K562 (cell line): ENCODE data around the gene LRRC15. TPM values are rescaled to one million over a fixed set of nuclear protein-coding genes. Genes with fewer than 3 reads are reported as not detected.

Experiments used
- ATAC-seq: fragments of 200-7000 bp; cut with Tn5 transposase; 3 replicates; pipeline ENCODE4 v1.9.1; 2020; ENCODE audit warnings: moderate library complexity
- BruUV-seq: library from RNA; stranded (reverse); fragments of 400-500 nt; replicated peaks from 2 replicates; lab custom pipeline; 2021; lab: Mats Ljungman, UMichigan
- CTCF ChIA-PET: fragments of 300-600 bp; formaldehyde crosslinking; extraction: SDS; loops from one replicate; lab custom pipeline; 2021; ENCODE audit warnings: low intra/inter-chr PET ratio; lab: Yijun Ruan, JAX
- POLR2A ChIA-PET: fragments of 300-600, 350-650 bp; sonication (Branson Sonifier 250); formaldehyde crosslinking; extraction: SDS; loops from one replicate; lab custom pipeline; 2021; ENCODE audit warnings: antibody characterized with exemption, inconsistent platforms; lab: Yijun Ruan, JAX
- DNase-seq, 4 experiments: peaks; one replicate each; pipeline versions ENCODE4 v3.0.0 to v3.0.0-alpha.2; 2011 to 2018; ENCODE audit warnings: low spot score in 3 of 4, mixed read lengths in 3 of 4; ENCODE audit errors: extremely low read depth in 1 of 4
- FAIRE-seq: peaks from 2 replicates; lab custom pipeline; 2011; peaks lifted over from hg19 to GRCh38; lab: Jason Lieb, UNC
- H2AFZ ChIP-seq: 2 replicates; pipeline ENCODE4 v1.6.0; 2011; ENCODE audit warnings: low read depth, low read length, control low read depth, inconsistent platforms
- H3K27ac ChIP-seq: fragments of 200-600 bp; 3 replicates; pipeline ENCODE4 v1.8.0; 2011; ENCODE audit warnings: low read depth, mild to moderate bottlenecking, control low read depth, inconsistent platforms, low read length, moderate library complexity, mixed read lengths; ENCODE audit errors: extremely low read depth
- H3K27me3 ChIP-seq, 2 experiments: fragments of 300-600 bp in 1 of 2; 2 replicates in 1 of 2; 3 replicates in 1 of 2; pipeline versions ENCODE4 v1.6.0 to v1.8.0; 2011; ENCODE audit warnings: inconsistent platforms in 2 of 2, low read length in 2 of 2, mild to moderate bottlenecking in 1 of 2, mixed read lengths in 1 of 2, moderate library complexity in 1 of 2; ENCODE audit not compliant: control insufficient read depth in 2 of 2, insufficient read depth in 2 of 2
- H3K36me3 ChIP-seq: fragments of 300-600 bp; 3 replicates; pipeline ENCODE4 v1.8.0; 2011; ENCODE audit warnings: mild to moderate bottlenecking, low read length, inconsistent platforms; ENCODE audit not compliant: control insufficient read depth, insufficient read depth
- H3K4me1 ChIP-seq, 2 experiments: fragments of 200-600 bp in 1 of 2; replicated peaks in 1 of 2; 2 replicates in 1 of 2; 3 replicates in 1 of 2; pipeline versions ENCODE4 v1.5.1 to v1.8.0; 2011; ENCODE audit warnings: inconsistent platforms in 2 of 2, low read length in 2 of 2, mild to moderate bottlenecking in 1 of 2, mixed read lengths in 1 of 2, moderate library complexity in 1 of 2; ENCODE audit not compliant: control insufficient read depth in 2 of 2, insufficient read depth in 2 of 2
- H3K4me2 ChIP-seq: 2 replicates; pipeline ENCODE4 v1.6.1; 2011; ENCODE audit warnings: low read length, control low read depth, inconsistent platforms, mixed read lengths; ENCODE audit not compliant: insufficient read depth
- H3K4me3 ChIP-seq: fragments of 200-600 bp; sonication (generic), shearing (Covaris generic); 2 replicates; pipeline ENCODE4 v1.5.1; 2016; ENCODE audit warnings: control low read depth, inconsistent platforms
- H3K79me2 ChIP-seq: fragments of 200-600 bp; 3 replicates; pipeline ENCODE4 v1.8.0; 2011; ENCODE audit warnings: low read length, inconsistent platforms; ENCODE audit not compliant: control insufficient read depth, insufficient read depth
- H3K9ac ChIP-seq, 2 experiments: 2 replicates each; pipeline versions ENCODE4 v1.6.0 to v1.6.1; 2011; ENCODE audit warnings: low read depth in 2 of 2, low read length in 2 of 2, control low read depth in 1 of 2, inconsistent platforms in 1 of 2, mild to moderate bottlenecking in 1 of 2, mixed read lengths in 1 of 2; ENCODE audit not compliant: insufficient read depth in 1 of 2
- H3K9me1 ChIP-seq: one replicate; pipeline ENCODE4 v1.6.0; 2011; ENCODE audit warnings: inconsistent platforms, mild to moderate bottlenecking, low read length, moderate library complexity; ENCODE audit not compliant: control insufficient read depth, insufficient read depth
- H3K9me3 ChIP-seq: replicated peaks from 2 replicates; pipeline ENCODE4 v1.5.1; 2011; ENCODE audit warnings: low read depth, low read length, inconsistent platforms; ENCODE audit not compliant: control insufficient read depth, insufficient read depth
- H4K20me1 ChIP-seq: replicated peaks from 2 replicates; pipeline ENCODE4 v1.6.1; 2011; ENCODE audit warnings: low read length, inconsistent platforms, mixed read lengths; ENCODE audit not compliant: control insufficient read depth, insufficient read depth
- HES1 ChIP-seq: fragments of 450-650 bp; IDR thresholded peaks from 2 replicates; pipeline ENCODE4 v1.6.1; 2016; ENCODE audit warnings: low read depth, mild to moderate bottlenecking, moderate library complexity
- MEIS2 ChIP-seq: fragments of 450-650 bp; IDR thresholded peaks from 2 replicates; pipeline ENCODE4 v1.6.1; 2014; ENCODE audit warnings: mild to moderate bottlenecking; ENCODE audit not compliant: partially characterized antibody
- SNIP1 ChIP-seq: fragments of 450-650 bp; IDR thresholded peaks from 2 replicates; pipeline ENCODE4 v1.7.1; 2017; ENCODE audit warnings: low read depth, mild to moderate bottlenecking
- STAT5A ChIP-seq: IDR thresholded peaks from 2 replicates; pipeline ENCODE4 v1.6.1; 2012; ENCODE audit warnings: low read length, inconsistent platforms, borderline replicate concordance
- ZBTB40 ChIP-seq, 2 experiments: fragments of 450-650 bp in 1 of 2; sonication (generic) in 1 of 2; formaldehyde crosslinking in 1 of 2; IDR thresholded peaks; 2 replicates each; pipeline versions ENCODE4 v1.7.1 to v1.9.0; 2016 to 2022; ENCODE audit warnings: inconsistent platforms in 1 of 2, mild to moderate bottlenecking in 1 of 2, missing genetic modification reagents in 1 of 2
- ZMIZ1 ChIP-seq, 2 experiments: fragments of 150-350 bp in 1 of 2; IDR thresholded peaks; 2 replicates each; pipeline ENCODE4 v1.6.1; 2012 to 2016; ENCODE audit warnings: low read depth in 2 of 2, low read length in 2 of 2, mild to moderate bottlenecking in 1 of 2, moderate library complexity in 1 of 2
- WGBS: fragments of 100-300 bp; shearing (Covaris generic); methylation state at CpG from one replicate; pipeline ENCODE4 v1.1.6; 2016; ENCODE audit warnings: low coverage, mixed read lengths; ENCODE audit not compliant: insufficient coverage; ENCODE audit errors: missing lambda C conversion rate; 5-methylcytosine and 5-hydroxymethylcytosine counted together
- in situ Hi-C: fragments of 300-500 bp; cut with MboI; formaldehyde crosslinking; loops from 4 replicates; pipeline ENCODE4 v1.15.0; 2018; ENCODE audit warnings: inconsistent platforms, mixed read lengths
- intact Hi-C: fragments of 100-400 bp; cut with micrococcal nuclease; formaldehyde crosslinking; loops from 2 replicates; pipeline ENCODE4 v1.14.2; 2022
- polyA plus RNA-seq, 8 experiments: library from polyadenylated mRNA; depleted of rRNA in 4 of 8; stranded (reverse) in 5 of 8; unstranded in 3 of 8; fragments of >200 nt; fragmentation: Nextera tagmentation in 2 of 8; fragmentation: Illumina TruSeq in 1 of 8; extraction: Ambion mirVana in 2 of 8; extraction: Trizol in 1 of 8; gene quantifications; 2 replicates each; pipeline versions ENCODE4 v1.2.1 to v1.2.3, GENCODE V29; 2011 to 2014; ENCODE audit warnings: inconsistent platforms in 1 of 8, missing spikeins in 1 of 8
- total RNA-seq, 7 experiments: library from RNA; depleted of rRNA in 6 of 7; stranded (reverse); fragments of >200 nt in 6 of 7; fragmentation: Illumina TruSeq in 2 of 7; extraction: Trizol in 2 of 7; gene quantifications; 2 replicates each; pipeline versions ENCODE4 v1.2.1 to v1.2.3, GENCODE V29; 2011 to 2021; ENCODE audit warnings: low replicate concordance in 1 of 7

The LRRC15 gene
- total and polyA plus RNA-seq, 9 of the 15 experiments (the other 6 are each of a cell fraction or from before 2014, with no cell fraction given), result not detected

GRCh38 chr3:194386648-194387047 lies 17.1 kb upstream of the LRRC15 start:
- ChIA-PET POLR2A (interaction anchor here (0.6 to 1.6 kb wide), 3 partner anchors 10 to 34 kb away, joined by 3 to 7 read pairs (median 4); partner anchors contain the start of gene GP5), CTCF (no interaction called here)
- WGBS, result 2% methylated on average over 7 of the region's 7 CpGs
- in situ Hi-C loops (no loop called here), intact Hi-C loops (no loop called here)
- Histone ChIP-seq H3K4me2 (no peak overlapping the region), H4K20me1 (no peaks in the 10 kb centered on the region), H3K9me3 (no peaks in the 10 kb centered on the region), H3K27me3 (peaks cover 31 to 60% of the 10 kb centered on the region in 2 experiments), H3K9ac (no peak overlapping the region), H2AFZ (peak overlapping the region; percentile 59; the same call in 1 of the 2 replicates), H3K36me3 (no peaks in the 10 kb centered on the region), H3K4me1 (peaks cover 0 to under 1% of the 10 kb centered on the region in 2 experiments; a peak in 2 of 5 replicates), H3K27ac (no peak overlapping the region), H3K9me1 (no peaks in the 10 kb centered on the region), H3K79me2 (no peaks in the 10 kb centered on the region), H3K4me3 (no peak overlapping the region)
- FAIRE-seq (no peak), DNase-seq (no peak), ATAC-seq (peak; percentile 19; the same call in 2 of the 3 replicates)
- no TSS peak for BruUV-seq
- TF ChIP-seq STAT5A (no peak), ZMIZ1 (IDR thresholded peaks at IDR 0.05; ENCODE audit: low read depth in 2 of 2, low read length in 2 of 2) (no peak), HES1 (peak; percentile 22; the same call in 1 of the 2 replicates), MEIS2 (peak; percentile 53), SNIP1 (no peak), ZBTB40 (IDR thresholded peaks at IDR 0.05) (no peak), ZBTB40 (CRISPR knock-in tag; IDR thresholded peaks at IDR 0.05) (no peak)
